WI38 (cell line): ENCODE data around the gene DAO.
"Not testable (repeated sequence)": the region's sequence is repeated elsewhere in the genome, so short reads cannot be mapped to it uniquely, and the experiment has no call there.

ENCODE experiments used
- H3K4me3 ChIP-seq: 2 replicates; pipeline ENCODE4 v1.5.1; 2011; ENCODE audit warnings: low read depth, mild to moderate bottlenecking, control low read depth, low read length
- CTCF ChIP-seq: IDR thresholded peaks from 2 replicates; pipeline ENCODE4 v1.5.1; 2012; ENCODE audit warnings: low read depth, mild to moderate bottlenecking, control low read depth, low read length

The DAO gene

DNA sequence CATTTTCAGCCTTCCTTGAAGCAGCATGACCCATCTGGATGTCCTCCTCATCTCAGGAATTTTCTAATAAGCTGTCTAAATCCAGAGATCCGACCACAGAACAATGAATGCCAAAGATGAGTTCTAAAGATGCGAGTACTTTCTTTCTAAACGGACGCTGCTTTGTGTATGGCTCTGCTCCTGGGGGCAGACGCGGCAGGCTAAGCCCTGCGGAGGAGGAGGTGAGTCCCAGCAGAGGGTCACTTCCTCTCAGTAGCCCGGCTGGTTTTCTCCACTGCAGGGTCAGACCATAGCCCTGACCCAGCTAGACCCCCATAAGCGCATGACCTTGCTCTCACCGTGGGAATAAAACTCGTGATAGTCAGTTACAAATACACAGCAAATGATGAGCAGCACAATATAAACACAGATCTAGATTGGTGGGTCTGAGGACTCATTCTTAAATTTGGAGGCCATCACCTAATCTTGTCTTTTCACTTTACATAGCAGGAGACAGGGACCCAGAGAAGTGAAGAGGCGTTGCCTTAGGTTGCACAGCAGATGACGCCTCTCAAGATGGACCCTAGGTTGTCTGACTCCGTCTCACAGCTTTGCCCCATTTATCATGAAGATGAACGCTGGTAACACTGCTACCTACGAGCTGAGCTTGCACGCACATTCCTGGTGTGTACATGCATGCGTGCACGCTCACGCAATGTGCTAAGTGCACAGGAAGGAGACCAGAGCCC, 39.1 kb upstream of the DAO start:
- H3K4me3 ChIP-seq = no peak overlapping the region
- TF ChIP-seq CTCF = no peak

DNA sequence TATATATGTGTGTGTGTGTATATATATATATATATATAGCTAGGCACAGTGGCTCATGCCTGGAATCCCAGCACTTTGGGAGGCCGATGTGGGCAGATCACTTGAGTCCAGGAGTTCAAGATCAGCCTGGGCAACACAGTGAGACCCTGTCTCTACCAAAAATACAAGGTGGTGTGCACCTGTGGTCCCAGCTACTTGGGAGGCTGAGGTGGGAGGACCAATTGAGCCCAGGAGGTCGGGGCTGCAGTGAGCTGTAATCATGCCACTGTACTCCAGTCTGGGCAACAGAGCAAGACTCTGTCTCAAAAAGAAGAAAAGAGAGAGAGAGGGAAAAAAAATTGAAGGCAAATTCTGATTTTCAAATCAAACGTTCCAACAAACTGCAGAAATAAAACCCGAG, 38.1 kb upstream of the DAO start:
- not testable (repeated sequence) for H3K4me3 ChIP-seq

DNA sequence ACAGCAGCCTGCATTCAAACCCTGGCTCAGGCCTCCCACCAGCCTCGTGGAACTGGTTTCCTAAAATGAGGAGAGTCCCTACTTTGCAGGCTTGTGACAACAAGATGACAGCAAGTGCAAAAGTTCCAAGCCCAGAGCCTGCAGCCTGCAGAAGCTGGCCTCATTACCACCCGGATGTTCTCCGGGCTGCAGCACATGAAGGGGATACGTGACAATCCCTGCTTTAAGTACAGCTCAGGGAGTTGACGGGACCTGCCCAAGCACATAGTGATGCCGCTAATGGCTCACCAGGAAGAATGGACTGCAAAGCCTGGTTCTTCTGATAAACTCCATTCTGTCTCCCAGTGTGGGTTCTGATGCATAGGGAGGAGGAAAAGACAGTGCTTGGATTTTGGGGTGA, 37.5 kb upstream of the DAO start:
- no peak overlapping the region for H3K4me3 ChIP-seq
- no peak for TF ChIP-seq CTCF

- no peak for TF ChIP-seq CTCF
Observed at GRCh38 chr12:108843187-108843586, 36.7 kb upstream of the DAO start.

GRCh38 chr12:108845696-108846095, 34.2 kb upstream of the DAO start:
- TF ChIP-seq CTCF = no peak
- H3K4me3 ChIP-seq = no peak overlapping the region

More at GRCh38 chr12:108843187-108843586, 36.7 kb upstream of the DAO start:
- no peak overlapping the region for H3K4me3 ChIP-seq

GRCh38 chr12:108846290-108846701, 33.6 kb upstream of the DAO start:
- no peak overlapping the region for H3K4me3 ChIP-seq
- TF ChIP-seq CTCF = no peak

- no peak overlapping the region for H3K4me3 ChIP-seq
- no peak for TF ChIP-seq CTCF
Observed at GRCh38 chr12:108847705-108848104, 32.2 kb upstream of the DAO start.

GRCh38 chr12:108849660-108850059, 30.2 kb upstream of the DAO start:
- no peak for TF ChIP-seq CTCF
- no peak overlapping the region for H3K4me3 ChIP-seq
